ENCODE results near the gene STRN.

Gene STRN

DNA sequence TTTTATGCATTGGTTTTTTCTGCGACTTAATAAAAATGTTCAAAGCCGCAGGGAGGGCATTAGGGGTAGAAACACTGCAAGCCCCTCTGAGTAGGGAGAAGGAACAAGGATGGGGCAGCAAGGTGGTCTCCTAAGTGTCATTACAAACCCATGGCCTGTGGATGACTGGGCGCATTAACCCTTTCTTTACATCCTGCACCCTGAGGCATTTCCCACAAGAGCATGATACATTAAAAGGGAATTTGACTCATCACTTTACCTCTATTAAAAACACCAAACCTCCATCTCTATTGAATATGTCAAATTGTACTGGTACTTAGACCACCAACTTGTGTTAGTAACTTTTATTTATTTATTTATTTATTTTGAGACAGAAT lies 157.3 kb downstream of the STRN start:
- TF ChIP-seq, protein P1, sequence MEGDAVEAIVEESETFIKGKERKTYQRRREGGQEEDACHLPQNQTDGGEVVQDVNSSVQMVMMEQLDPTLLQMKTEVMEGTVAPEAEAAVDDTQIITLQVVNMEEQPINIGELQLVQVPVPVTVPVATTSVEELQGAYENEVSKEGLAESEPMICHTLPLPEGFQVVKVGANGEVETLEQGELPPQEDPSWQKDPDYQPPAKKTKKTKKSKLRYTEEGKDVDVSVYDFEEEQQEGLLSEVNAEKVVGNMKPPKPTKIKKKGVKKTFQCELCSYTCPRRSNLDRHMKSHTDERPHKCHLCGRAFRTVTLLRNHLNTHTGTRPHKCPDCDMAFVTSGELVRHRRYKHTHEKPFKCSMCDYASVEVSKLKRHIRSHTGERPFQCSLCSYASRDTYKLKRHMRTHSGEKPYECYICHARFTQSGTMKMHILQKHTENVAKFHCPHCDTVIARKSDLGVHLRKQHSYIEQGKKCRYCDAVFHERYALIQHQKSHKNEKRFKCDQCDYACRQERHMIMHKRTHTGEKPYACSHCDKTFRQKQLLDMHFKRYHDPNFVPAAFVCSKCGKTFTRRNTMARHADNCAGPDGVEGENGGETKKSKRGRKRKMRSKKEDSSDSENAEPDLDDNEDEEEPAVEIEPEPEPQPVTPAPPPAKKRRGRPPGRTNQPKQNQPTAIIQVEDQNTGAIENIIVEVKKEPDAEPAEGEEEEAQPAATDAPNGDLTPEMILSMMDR (conservative IDR thresholded peaks at IDR 0.05; ENCODE audit: control insufficient read depth, insufficient read depth, low read depth, low read length): no peak
- DNase-seq (ENCODE audit: low read depth): no peak
- H3K4me3 ChIP-seq (ENCODE audit: control insufficient read depth, low read depth, low read length): no peak overlapping the region

DNA sequence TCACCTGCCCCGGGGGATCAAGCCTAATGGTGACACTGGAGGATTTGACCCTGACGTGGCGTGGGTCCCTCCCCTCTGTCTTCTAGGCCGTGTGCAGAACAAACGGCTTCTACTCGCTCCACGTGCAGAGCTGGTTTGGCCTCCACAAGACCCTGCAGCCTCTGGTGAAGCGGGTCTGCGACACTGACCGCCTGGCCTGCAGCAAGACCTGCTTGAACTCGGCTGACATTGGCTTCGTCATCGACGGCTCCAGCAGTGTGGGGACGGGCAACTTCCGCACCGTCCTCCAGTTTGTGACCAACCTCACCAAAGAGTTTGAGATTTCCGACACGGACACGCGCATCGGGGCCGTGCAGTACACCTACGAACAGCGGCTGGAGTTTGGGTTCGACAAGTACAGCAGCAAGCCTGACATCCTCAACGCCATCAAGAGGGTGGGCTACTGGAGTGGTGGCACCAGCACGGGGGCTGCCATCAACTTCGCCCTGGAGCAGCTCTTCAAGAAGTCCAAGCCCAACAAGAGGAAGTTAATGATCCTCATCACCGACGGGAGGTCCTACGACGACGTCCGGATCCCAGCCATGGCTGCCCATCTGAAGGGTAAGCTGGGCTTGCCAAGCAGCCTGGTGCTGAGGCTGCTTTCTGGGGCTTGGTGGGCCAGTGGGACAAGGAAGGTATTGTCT lies 157.8 kb downstream of the STRN start:
- DNase-seq (ENCODE audit: low read depth): no peak
- TF ChIP-seq, protein P1 (conservative IDR thresholded peaks at IDR 0.05; ENCODE audit: control insufficient read depth, insufficient read depth, low read depth, low read length): no peak
- H3K4me3 ChIP-seq (ENCODE audit: control insufficient read depth, low read depth, low read length): no peak overlapping the region

DNA sequence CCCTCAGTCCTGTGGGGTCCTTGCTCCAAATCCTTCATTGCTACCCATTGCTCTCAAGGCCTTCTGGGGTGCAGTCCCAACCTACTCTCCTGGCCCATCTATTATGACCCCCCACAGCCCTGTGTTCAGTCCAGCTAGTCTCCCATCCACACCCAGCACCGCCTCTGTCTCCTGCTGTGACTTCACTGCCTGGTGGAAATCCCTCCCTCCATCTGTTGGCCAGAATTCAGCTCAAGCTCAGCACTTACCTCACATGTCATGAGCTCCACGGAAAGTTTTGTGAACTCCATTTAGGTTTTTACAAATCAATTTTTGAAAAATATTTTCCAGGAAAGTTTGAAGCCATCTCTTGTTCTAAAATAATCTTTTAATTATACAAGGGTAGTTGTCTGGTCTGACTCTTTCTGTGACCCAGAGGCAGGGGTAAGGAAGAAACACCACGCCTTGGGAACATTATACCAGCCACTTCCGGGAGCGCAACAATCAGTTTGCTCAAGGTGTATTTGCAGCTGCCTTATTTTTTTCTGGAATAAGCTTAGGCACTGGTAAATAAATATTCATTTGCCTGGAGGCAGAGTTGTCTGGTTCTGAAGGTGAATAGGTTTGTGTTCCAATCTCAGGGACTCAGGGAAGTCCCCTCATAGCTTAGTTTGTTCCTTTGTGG lies 159.0 kb downstream of the STRN start:
- H3K4me3 ChIP-seq (ENCODE audit: control insufficient read depth, low read depth, low read length): no peak overlapping the region
- peak; percentile 5 for DNase-seq (ENCODE audit: low read depth)
- TF ChIP-seq, protein P1 (conservative IDR thresholded peaks at IDR 0.05; ENCODE audit: control insufficient read depth, insufficient read depth, low read depth, low read length): no peak

DNA sequence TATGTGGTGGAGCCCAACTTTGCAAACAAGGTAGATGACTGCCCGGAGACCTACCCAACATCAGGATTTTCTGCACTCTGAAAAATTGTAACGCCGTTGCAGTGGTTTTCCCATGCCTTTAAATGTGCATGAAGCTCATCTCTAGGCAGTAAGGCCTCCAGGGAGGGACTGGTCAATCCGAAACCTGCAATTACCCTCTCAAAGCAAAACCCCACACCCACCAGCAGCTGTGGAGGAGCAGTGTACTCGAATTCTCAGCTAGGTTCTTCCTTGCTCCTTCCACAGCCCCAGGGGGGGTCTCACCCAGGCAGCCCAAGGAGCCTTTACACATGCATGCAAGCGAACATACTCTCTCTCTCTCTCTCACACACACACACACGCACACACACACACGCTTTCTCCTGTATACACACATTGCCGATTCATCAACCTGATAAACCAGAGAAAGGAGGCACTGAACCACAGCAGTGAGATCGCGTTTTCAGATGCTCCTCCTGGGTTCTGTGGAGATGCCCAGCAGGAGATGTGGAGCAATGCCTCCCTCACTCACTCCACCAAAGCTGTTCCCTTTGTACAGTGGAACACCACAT lies 160.6 kb downstream of the STRN start:
- no peak for DNase-seq (ENCODE audit: low read depth)
- H3K4me3 ChIP-seq (ENCODE audit: control insufficient read depth, low read depth, low read length): no peak overlapping the region
- TF ChIP-seq, protein P1 (conservative IDR thresholded peaks at IDR 0.05; ENCODE audit: control insufficient read depth, insufficient read depth, low read depth, low read length): no peak

DNA sequence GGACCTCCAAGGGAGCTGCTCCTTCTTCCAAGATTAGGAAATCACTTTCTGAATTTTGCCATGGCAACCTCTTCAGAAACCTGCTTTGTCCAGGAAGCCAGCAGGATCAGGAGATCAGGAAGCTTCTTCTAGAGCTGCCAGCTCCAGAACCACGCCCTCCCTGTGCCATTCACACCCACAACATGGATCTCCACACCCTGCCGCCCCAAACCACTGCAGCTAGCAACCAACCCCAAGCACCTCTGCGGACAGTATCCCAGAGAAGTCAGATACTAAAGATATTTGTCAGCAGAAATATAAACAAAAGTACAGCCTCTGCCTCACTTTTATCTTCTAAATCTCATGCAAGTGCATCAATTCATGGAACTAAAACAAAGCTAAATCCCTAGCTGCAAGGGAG lies 163.4 kb downstream of the STRN start:
- TF ChIP-seq, protein P1 (conservative IDR thresholded peaks at IDR 0.05; ENCODE audit: control insufficient read depth, insufficient read depth, low read depth, low read length): no peak
- H3K4me3 ChIP-seq (ENCODE audit: control insufficient read depth, low read depth, low read length): no peak overlapping the region
- DNase-seq (ENCODE audit: low read depth): no peak

DNA sequence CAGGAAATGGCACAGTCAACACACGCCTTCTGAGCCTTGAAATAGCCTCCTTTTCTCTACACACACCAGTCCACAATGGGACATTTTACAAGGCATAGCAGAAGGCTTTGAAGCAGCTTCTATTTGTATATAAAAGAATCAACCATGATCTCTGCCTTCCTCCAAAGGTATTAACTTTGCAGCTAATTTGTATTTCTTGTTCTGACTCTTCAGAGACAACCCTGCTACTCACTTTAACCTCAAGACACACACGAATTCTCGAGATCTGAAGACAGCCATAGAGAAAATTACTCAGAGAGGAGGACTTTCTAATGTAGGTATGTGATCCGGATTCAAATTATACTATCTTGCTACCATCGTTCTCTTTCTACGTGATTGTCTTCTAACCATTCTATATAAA lies 165.2 kb downstream of the STRN start:
- TF ChIP-seq, protein P1 (conservative IDR thresholded peaks at IDR 0.05; ENCODE audit: control insufficient read depth, insufficient read depth, low read depth, low read length): no peak
- H3K4me3 ChIP-seq (ENCODE audit: control insufficient read depth, low read depth, low read length): no peak overlapping the region
- DNase-seq (ENCODE audit: low read depth): no peak

Data from fibroblast of mammary gland (primary cell).